ENCODE data around the gene FAM216B.
"Not testable (repeated sequence)": the region's sequence is repeated elsewhere in the genome, so short reads cannot be mapped to it uniquely, and the experiment has no call there.

FAM216B gene

GRCh38 chr13:42762251-42762650 is 19.1 kb upstream of the FAM216B start:
- no peaks in the 10 kb centered on the region for H3K9me3 ChIP-seq (ENCODE audit: low read depth, low read length)
- H3K27ac ChIP-seq = no peak overlapping the region
- H3K9ac ChIP-seq (ENCODE audit: insufficient read length) = no peak overlapping the region
- no peaks in the 10 kb centered on the region for H3K36me3 ChIP-seq (ENCODE audit: insufficient read depth, low read length)
- no peak for TF ChIP-seq EZH2 (IDR thresholded peaks at IDR 0.05)
- no peak for DNase-seq (ENCODE audit: low read depth, low spot score)
- H3K4me3 ChIP-seq = no peak overlapping the region

DNA sequence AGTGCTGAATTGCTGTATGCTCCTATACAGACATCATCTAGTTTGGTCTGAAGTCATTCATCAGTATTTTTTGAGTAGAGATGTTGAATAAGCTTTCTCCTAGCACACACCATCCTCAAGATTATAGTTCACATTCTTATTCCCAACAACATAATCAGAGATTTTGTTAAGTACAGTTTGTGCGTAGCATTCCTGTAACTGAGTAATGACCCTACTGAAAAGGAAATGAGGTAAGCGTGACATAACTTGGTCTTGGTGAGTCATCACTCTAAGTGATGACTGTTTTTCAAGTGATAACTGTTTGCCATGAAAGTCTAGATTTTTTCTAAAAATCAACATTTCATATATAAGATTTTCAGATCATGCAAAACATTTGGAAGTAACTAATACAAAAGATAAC is 18.5 kb upstream of the FAM216B start:
- TF ChIP-seq EZH2 (IDR thresholded peaks at IDR 0.05) = no peak
- TF ChIP-seq FOXP2 (optimal IDR thresholded peaks at IDR 0.05; ENCODE audit: control extremely low read depth, extremely low read length, insufficient read depth) = no peak
- TF ChIP-seq POLR2AphosphoS5 (IDR thresholded peaks at IDR 0.05; ENCODE audit: borderline replicate concordance, low read depth, low read length) = no peak
- H3K9me3 ChIP-seq (ENCODE audit: low read depth, low read length) = no peaks in the 10 kb centered on the region
- no peaks in the 10 kb centered on the region for H3K36me3 ChIP-seq (ENCODE audit: insufficient read depth, low read length)
- H3K4me3 ChIP-seq = no peak overlapping the region
- no peak for DNase-seq (ENCODE audit: low read depth, low spot score)
- no peak overlapping the region for H3K27ac ChIP-seq
- no peak overlapping the region for H3K9ac ChIP-seq (ENCODE audit: insufficient read length)

- Histone ChIP-seq H3K9me3 (ENCODE audit: low read depth, low read length) (no peaks in the 10 kb centered on the region), H3K27ac (no peak overlapping the region), H3K36me3 (ENCODE audit: insufficient read depth, low read length) (no peaks in the 10 kb centered on the region), H3K9ac (ENCODE audit: insufficient read length) (no peak overlapping the region), H3K4me3 (no peak overlapping the region)
- no peak for DNase-seq (ENCODE audit: low read depth, low spot score)
- TF ChIP-seq POLR2AphosphoS5 (IDR thresholded peaks at IDR 0.05; ENCODE audit: borderline replicate concordance, low read depth, low read length) (no peak), EZH2 (IDR thresholded peaks at IDR 0.05) (no peak), FOXP2 (optimal IDR thresholded peaks at IDR 0.05; ENCODE audit: control extremely low read depth, extremely low read length, insufficient read depth) (no peak)
Measured at GRCh38 chr13:42766016-42766415, 15.4 kb upstream of the FAM216B start.

DNA sequence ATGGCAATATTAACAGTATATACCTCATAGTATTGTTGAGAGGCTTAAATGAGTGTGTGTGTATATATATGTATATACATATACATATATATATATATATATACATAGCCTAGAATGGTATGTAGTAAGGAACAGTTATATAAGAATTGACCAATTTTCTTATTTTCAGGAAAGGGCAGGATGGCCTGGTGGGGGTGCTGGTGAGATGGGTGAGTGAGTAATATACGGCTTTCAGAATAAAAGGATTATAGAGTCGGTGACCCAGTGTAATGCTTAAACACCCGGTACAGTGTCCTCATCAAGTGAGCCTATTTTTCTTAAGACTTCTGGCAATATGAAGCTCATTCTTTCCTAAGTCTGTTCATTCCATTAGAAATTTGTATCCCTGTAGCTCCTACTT is 11.7 kb upstream of the FAM216B start:
- no peak overlapping the region for H3K9ac ChIP-seq (ENCODE audit: insufficient read length)
- no peak overlapping the region for H3K27ac ChIP-seq
- H3K36me3 ChIP-seq (ENCODE audit: insufficient read depth, low read length) = no peaks in the 10 kb centered on the region
- DNase-seq (ENCODE audit: low read depth, low spot score) = no peak
- no peaks in the 10 kb centered on the region for H3K9me3 ChIP-seq (ENCODE audit: low read depth, low read length)
- TF ChIP-seq EZH2 (IDR thresholded peaks at IDR 0.05) (no peak), POLR2AphosphoS5 (IDR thresholded peaks at IDR 0.05; ENCODE audit: borderline replicate concordance, low read depth, low read length) (no peak), FOXP2 (optimal IDR thresholded peaks at IDR 0.05; ENCODE audit: control extremely low read depth, extremely low read length, insufficient read depth) (no peak)
- H3K4me3 ChIP-seq = no peak overlapping the region

GRCh38 chr13:42776558-42776957 is 4.8 kb upstream of the FAM216B start:
- not testable (repeated sequence) for H3K9me3 ChIP-seq (ENCODE audit: low read depth, low read length); H3K36me3 ChIP-seq (ENCODE audit: insufficient read depth, low read length); H3K9ac ChIP-seq (ENCODE audit: insufficient read length); H3K4me3 ChIP-seq; H3K27ac ChIP-seq; DNase-seq (ENCODE audit: low read depth, low spot score)

DNA sequence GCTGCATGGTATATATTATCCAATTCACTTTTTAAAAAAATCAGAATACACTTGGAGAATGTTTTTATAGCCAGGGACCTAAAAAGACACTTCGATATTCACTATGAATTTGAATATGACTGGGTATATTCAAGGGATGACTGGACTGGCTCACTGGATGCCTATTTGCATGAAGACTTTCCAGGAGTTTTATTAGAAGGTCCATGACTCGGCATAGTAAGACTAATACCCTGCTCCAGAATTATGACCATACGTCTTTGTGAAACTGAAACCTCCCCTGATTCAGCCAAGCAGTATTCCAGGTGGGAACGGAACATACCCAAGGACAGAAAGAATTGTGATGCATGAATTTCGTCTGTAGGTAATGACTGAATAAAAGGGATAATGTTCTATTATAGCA is 3.9 kb upstream of the FAM216B start:
- no peak for DNase-seq (ENCODE audit: low read depth, low spot score)
- no peaks in the 10 kb centered on the region for H3K9me3 ChIP-seq (ENCODE audit: low read depth, low read length)
- H3K4me3 ChIP-seq = no peak overlapping the region
- TF ChIP-seq POLR2AphosphoS5 (IDR thresholded peaks at IDR 0.05; ENCODE audit: borderline replicate concordance, low read depth, low read length) (no peak), FOXP2 (optimal IDR thresholded peaks at IDR 0.05; ENCODE audit: control extremely low read depth, extremely low read length, insufficient read depth) (no peak), EZH2 (IDR thresholded peaks at IDR 0.05) (no peak)
- no peak overlapping the region for H3K9ac ChIP-seq (ENCODE audit: insufficient read length)
- no peaks in the 10 kb centered on the region for H3K36me3 ChIP-seq (ENCODE audit: insufficient read depth, low read length)
- H3K27ac ChIP-seq = no peak overlapping the region

DNA sequence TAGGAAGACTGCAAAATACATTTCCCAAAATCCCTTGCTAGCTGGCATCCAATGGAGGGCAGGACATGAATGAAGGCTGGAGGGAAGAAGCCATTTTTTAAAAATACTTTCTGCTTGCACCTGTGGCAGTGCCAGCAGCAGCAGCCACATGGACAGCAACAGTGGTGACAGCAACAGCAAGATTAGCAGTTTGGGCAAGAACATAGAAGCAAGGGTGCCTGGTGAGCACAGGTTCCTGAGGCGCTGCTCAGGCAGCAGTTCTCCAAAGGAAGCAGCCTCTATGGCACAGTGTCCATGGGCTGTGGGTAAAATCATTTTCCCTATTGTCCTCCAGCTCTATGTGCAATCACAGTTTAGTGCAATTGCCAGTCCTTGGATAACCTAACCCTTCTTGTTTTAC is 1.3 kb upstream of the FAM216B start:
- TF ChIP-seq EZH2 (IDR thresholded peaks at IDR 0.05) (no peak), FOXP2 (optimal IDR thresholded peaks at IDR 0.05; ENCODE audit: control extremely low read depth, extremely low read length, insufficient read depth) (no peak), POLR2AphosphoS5 (IDR thresholded peaks at IDR 0.05; ENCODE audit: borderline replicate concordance, low read depth, low read length) (no peak)
- H3K27ac ChIP-seq = no peak overlapping the region
- H3K9ac ChIP-seq (ENCODE audit: insufficient read length) = no peak overlapping the region

GRCh38 chr13:42786715-42787114 is 5.3 kb downstream of the FAM216B start:
- no peaks in the 10 kb centered on the region for H3K36me3 ChIP-seq (ENCODE audit: insufficient read depth, low read length)
- no peaks in the 10 kb centered on the region for H3K9me3 ChIP-seq (ENCODE audit: low read depth, low read length)
- TF ChIP-seq FOXP2 (optimal IDR thresholded peaks at IDR 0.05; ENCODE audit: control extremely low read depth, extremely low read length, insufficient read depth) (no peak), EZH2 (IDR thresholded peaks at IDR 0.05) (no peak), POLR2AphosphoS5 (IDR thresholded peaks at IDR 0.05; ENCODE audit: borderline replicate concordance, low read depth, low read length) (no peak)
- H3K4me3 ChIP-seq = no peak overlapping the region
- H3K27ac ChIP-seq = no peak overlapping the region
- DNase-seq (ENCODE audit: low read depth, low spot score) = no peak
- no peak overlapping the region for H3K9ac ChIP-seq (ENCODE audit: insufficient read length)

More for the DNA sequence above, 1.3 kb upstream of the FAM216B start:
- Histone ChIP-seq H3K36me3 (ENCODE audit: insufficient read depth, low read length) (no peaks in the 10 kb centered on the region), H3K9me3 (ENCODE audit: low read depth, low read length) (no peaks in the 10 kb centered on the region), H3K4me3 (no peak overlapping the region)
- DNase-seq (ENCODE audit: low read depth, low spot score) = no peak

DNA sequence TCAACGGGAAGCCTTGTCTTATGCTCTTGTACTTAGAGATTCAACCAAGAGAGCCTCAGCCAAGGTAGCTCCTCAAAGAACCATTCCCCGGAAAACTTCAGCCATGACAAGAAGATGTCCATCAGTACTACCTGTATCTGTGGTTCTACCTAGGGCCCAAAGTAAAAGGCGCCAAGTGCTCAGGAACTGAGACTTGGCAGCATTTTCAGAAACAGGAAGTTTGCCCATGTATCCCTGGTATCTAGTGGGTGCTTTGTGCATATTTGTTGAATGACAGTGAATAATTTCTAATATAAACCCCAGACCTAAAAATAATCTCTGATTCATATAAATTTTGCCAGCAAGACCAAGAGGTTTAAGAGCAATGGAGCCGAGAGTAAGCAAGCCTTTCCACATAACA is 7.2 kb downstream of the FAM216B start:
- TF ChIP-seq EZH2 (IDR thresholded peaks at IDR 0.05) = no peak
- TF ChIP-seq FOXP2 (optimal IDR thresholded peaks at IDR 0.05; ENCODE audit: control extremely low read depth, extremely low read length, insufficient read depth) = no peak
- no peak for TF ChIP-seq POLR2AphosphoS5 (IDR thresholded peaks at IDR 0.05; ENCODE audit: borderline replicate concordance, low read depth, low read length)
- H3K9ac ChIP-seq (ENCODE audit: insufficient read length) = no peak overlapping the region
- no peaks in the 10 kb centered on the region for H3K36me3 ChIP-seq (ENCODE audit: insufficient read depth, low read length)
- no peak overlapping the region for H3K4me3 ChIP-seq
- no peak overlapping the region for H3K27ac ChIP-seq
- no peak for DNase-seq (ENCODE audit: low read depth, low spot score)
- no peaks in the 10 kb centered on the region for H3K9me3 ChIP-seq (ENCODE audit: low read depth, low read length)

Data from SK-N-MC (cell line).